ENCODE data around the gene CADM1.

The CADM1 gene

GRCh38 chr11:115340874-115341273 lies 163.3 kb downstream of the CADM1 start:
- Histone ChIP-seq H3F3A (ENCODE audit: control insufficient read depth, insufficient read depth) (no peaks in the 10 kb centered on the region), H3K9me3 (ENCODE audit: control insufficient read depth, insufficient read depth, low read length) (no peaks in the 10 kb centered on the region), H3K27me3 (ENCODE audit: control insufficient read depth, low read length) (peaks cover 10% of the 10 kb centered on the region; the same call in 1 of the 2 replicates), H3K36me3 (ENCODE audit: control insufficient read depth, low read length) (no peaks in the 10 kb centered on the region), H3K4me2 (ENCODE audit: low read length) (no peak overlapping the region), H3K4me3 (ENCODE audit: low read length) (no peak overlapping the region), H3K79me2 (ENCODE audit: control insufficient read depth, low read length) (no peaks in the 10 kb centered on the region), H3K4me1 (ENCODE audit: control insufficient read depth, low read length) (no peaks in the 10 kb centered on the region), H4K20me1 (ENCODE audit: control insufficient read depth, insufficient read depth, low read depth, low read length) (no peaks in the 10 kb centered on the region), H3K27ac (ENCODE audit: low read depth, low read length) (no peak overlapping the region), H3K9me2 (replicated peaks; ENCODE audit: control insufficient read depth, low read length) (no peaks in the 10 kb centered on the region)
- no peak for TF ChIP-seq EZH2phosphoT487 (IDR thresholded peaks at IDR 0.05; ENCODE audit: borderline replicate concordance, low read length)
- TF ChIP-seq CTCF (IDR thresholded peaks at IDR 0.05; ENCODE audit: low read depth, low read length, poor library complexity, severe bottlenecking), result no peak

DNA sequence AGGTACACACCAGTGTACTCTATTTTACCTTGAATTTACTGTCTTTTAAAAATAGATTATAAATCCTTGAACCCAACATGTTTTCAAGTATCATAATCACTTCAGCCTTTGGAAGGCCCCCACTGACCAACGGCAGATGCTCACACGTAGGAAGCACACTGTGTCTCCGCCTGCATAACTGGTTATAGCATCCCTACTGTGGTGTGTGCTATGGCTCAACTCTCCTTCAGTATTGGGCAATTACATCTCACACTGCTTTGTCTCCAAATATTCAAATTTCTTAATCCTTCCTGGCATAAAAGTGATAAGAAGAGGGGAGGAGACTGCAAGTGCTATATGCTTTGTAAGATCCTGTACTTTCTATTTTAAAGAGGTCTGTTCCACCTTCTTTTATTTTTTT lies 165.7 kb downstream of the CADM1 start:
- Histone ChIP-seq H3K4me2 (ENCODE audit: low read length) (no peak overlapping the region), H3K4me3 (ENCODE audit: low read length) (no peak overlapping the region), H4K20me1 (ENCODE audit: control insufficient read depth, insufficient read depth, low read depth, low read length) (no peaks in the 10 kb centered on the region), H3K79me2 (ENCODE audit: control insufficient read depth, low read length) (no peaks in the 10 kb centered on the region), H3K9me2 (replicated peaks; ENCODE audit: control insufficient read depth, low read length) (no peaks in the 10 kb centered on the region), H3K36me3 (ENCODE audit: control insufficient read depth, low read length) (no peaks in the 10 kb centered on the region), H3K9me3 (ENCODE audit: control insufficient read depth, insufficient read depth, low read length) (no peaks in the 10 kb centered on the region), H3K4me1 (ENCODE audit: control insufficient read depth, low read length) (no peaks in the 10 kb centered on the region), H3K27ac (ENCODE audit: low read depth, low read length) (no peak overlapping the region), H3K27me3 (ENCODE audit: control insufficient read depth, low read length) (peaks cover 13% of the 10 kb centered on the region), H3F3A (ENCODE audit: control insufficient read depth, insufficient read depth) (no peaks in the 10 kb centered on the region)
- no peak for TF ChIP-seq EZH2phosphoT487 (IDR thresholded peaks at IDR 0.05; ENCODE audit: borderline replicate concordance, low read length)
- no peak for TF ChIP-seq CTCF (IDR thresholded peaks at IDR 0.05; ENCODE audit: low read depth, low read length, poor library complexity, severe bottlenecking)

GRCh38 chr11:115334932-115335788 lies 169.1 kb downstream of the CADM1 start:
- Histone ChIP-seq H3K4me2 (ENCODE audit: low read length) (no peak overlapping the region), H3K9me3 (ENCODE audit: control insufficient read depth, insufficient read depth, low read length) (no peaks in the 10 kb centered on the region), H4K20me1 (ENCODE audit: control insufficient read depth, insufficient read depth, low read depth, low read length) (no peaks in the 10 kb centered on the region), H3K27me3 (ENCODE audit: control insufficient read depth, low read length) (peaks cover 16% of the 10 kb centered on the region), H3K79me2 (ENCODE audit: control insufficient read depth, low read length) (no peaks in the 10 kb centered on the region), H3K27ac (ENCODE audit: low read depth, low read length) (no peak overlapping the region), H3K9me2 (replicated peaks; ENCODE audit: control insufficient read depth, low read length) (no peaks in the 10 kb centered on the region), H3K4me3 (ENCODE audit: low read length) (no peak overlapping the region), H3K36me3 (ENCODE audit: control insufficient read depth, low read length) (no peaks in the 10 kb centered on the region), H3F3A (ENCODE audit: control insufficient read depth, insufficient read depth) (no peaks in the 10 kb centered on the region), H3K4me1 (ENCODE audit: control insufficient read depth, low read length) (no peaks in the 10 kb centered on the region)
- peak; percentile 60 for TF ChIP-seq CTCF (IDR thresholded peaks at IDR 0.05; ENCODE audit: low read depth, low read length, poor library complexity, severe bottlenecking)
- no peak for TF ChIP-seq EZH2phosphoT487 (IDR thresholded peaks at IDR 0.05; ENCODE audit: borderline replicate concordance, low read length)
